Neural progenitor cell (in vitro differentiated cells): ENCODE data around the gene CCDC106. TPM values are rescaled to one million over a fixed set of nuclear protein-coding genes. Genes with fewer than 3 reads are reported as not detected.

Experiments
- DNase-seq: peaks from one replicate; pipeline ENCODE4 v3.0.0-alpha.2; 2016; ENCODE audit warnings: low spot score
- H2AFZ ChIP-seq: fragments of 200-600 bp; sonication (generic); replicated peaks from 2 replicates; pipeline ENCODE4 v1.6.1; 2016; ENCODE audit warnings: antibody characterized with exemption
- H3F3A ChIP-seq: fragments of 200-600 bp; sonication (generic); 2 replicates; pipeline ENCODE4 v1.6.1; 2016; ENCODE audit warnings: antibody characterized with exemption, low read depth
- H3K27ac ChIP-seq: fragments of 200-600 bp; sonication (generic); 2 replicates; pipeline ENCODE4 v1.5.1; 2016; ENCODE audit warnings: mild to moderate bottlenecking
- H3K27me3 ChIP-seq: fragments of 200-600 bp; sonication (generic); 2 replicates; pipeline ENCODE4 v1.6.1; 2016; ENCODE audit warnings: mild to moderate bottlenecking, moderate library complexity
- H3K36me3 ChIP-seq: fragments of 200-600 bp; sonication (generic); 2 replicates; pipeline ENCODE4 v1.5.1; 2016
- H3K4me1 ChIP-seq: fragments of 200-600 bp; sonication (generic); 2 replicates; pipeline ENCODE4 v1.6.1; 2016; ENCODE audit warnings: mixed run types
- H3K4me2 ChIP-seq: fragments of 200-600 bp; sonication (generic); 2 replicates; pipeline ENCODE4 v1.6.1; 2016
- H3K4me3 ChIP-seq: fragments of 200-600 bp; sonication (generic); 2 replicates; pipeline ENCODE4 v1.5.1; 2016
- H3K79me2 ChIP-seq: fragments of 200-600 bp; sonication (generic); 2 replicates; pipeline ENCODE4 v1.6.1; 2016; ENCODE audit warnings: low read depth
- H3K9ac ChIP-seq: fragments of 200-600 bp; sonication (generic); 2 replicates; pipeline ENCODE4 v1.6.1; 2016
- H3K9me3 ChIP-seq: fragments of 200-600 bp; sonication (generic); 2 replicates; pipeline ENCODE4 v1.5.1; 2016; ENCODE audit warnings: low read depth
- H4K20me1 ChIP-seq: fragments of 200-600 bp; sonication (generic); 2 replicates; pipeline ENCODE4 v1.6.1; 2016; ENCODE audit warnings: low read depth
- H3K27ac Mint-ChIP-seq: 3 replicates; pipeline ENCODE4 v1.8.0; 2021; ENCODE audit warnings: mixed read lengths
- H3K27me3 Mint-ChIP-seq: 2 replicates; pipeline ENCODE4 v1.8.0; 2022; ENCODE audit warnings: low read depth, mild to moderate bottlenecking, inconsistent platforms, moderate library complexity, mixed read lengths; ENCODE audit not compliant: insufficient read depth
- H3K36me3 Mint-ChIP-seq: 3 replicates; pipeline ENCODE4 v1.8.0; 2021; ENCODE audit warnings: mixed read lengths
- H3K4me1 Mint-ChIP-seq: 3 replicates; pipeline ENCODE4 v1.8.0; 2021; ENCODE audit warnings: mixed read lengths
- H3K4me3 Mint-ChIP-seq: 3 replicates; pipeline ENCODE4 v1.8.0; 2021; ENCODE audit warnings: mild to moderate bottlenecking, moderate library complexity, mixed read lengths
- H3K9me3 Mint-ChIP-seq: 3 replicates; pipeline ENCODE4 v1.8.0; 2020; ENCODE audit warnings: mixed read lengths
- CTCF ChIP-seq: fragments of 200-600 bp; sonication (generic); IDR thresholded peaks from 2 replicates; pipeline ENCODE4 v1.5.1; 2017; ENCODE audit warnings: antibody characterized with exemption, mild to moderate bottlenecking
- EZH2 ChIP-seq: fragments of 200-600 bp; sonication (generic); IDR thresholded peaks from 2 replicates; pipeline ENCODE4 v1.6.1; 2017; ENCODE audit warnings: antibody characterized with exemption, mild to moderate bottlenecking, moderate library complexity
- EZH2phosphoT487 ChIP-seq: fragments of 200-600 bp; sonication (generic); IDR thresholded peaks from 2 replicates; pipeline ENCODE4 v1.6.1; 2017; ENCODE audit warnings: antibody characterized with exemption
- total RNA-seq: library from RNA; depleted of rRNA; stranded (reverse); fragments of >200 nt; gene quantifications from 2 replicates; pipeline ENCODE4 v1.2.3, GENCODE V29; 2015; ENCODE audit warnings: low replicate concordance

Gene CCDC106
- total RNA-seq, 1 donor from 2014 or later = 7.6 TPM

DNA sequence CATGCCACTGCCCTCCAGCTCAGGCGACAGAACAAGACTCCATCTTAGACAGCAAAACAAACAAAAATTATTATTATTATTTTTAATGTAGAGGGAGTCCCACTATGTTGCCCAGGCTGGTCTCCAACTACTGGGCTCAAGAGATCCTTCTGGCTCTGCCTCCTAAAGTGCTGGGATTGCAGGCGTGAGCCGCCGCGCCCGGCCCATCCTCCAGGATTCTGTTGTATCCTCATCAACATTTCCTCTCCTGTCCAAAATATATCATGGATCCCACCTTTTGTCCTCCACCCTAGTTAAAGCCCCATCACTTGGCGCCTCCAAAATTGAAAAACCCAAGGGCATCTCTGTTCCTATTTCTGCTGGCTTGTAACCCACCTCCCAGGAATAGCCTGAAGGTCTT, 24.9 kb upstream of the CCDC106 start:
- H2AFZ ChIP-seq = no peak overlapping the region
- H4K20me1 ChIP-seq = peaks cover 12% of the 10 kb centered on the region
- Mint-ChIP-seq H3K4me1 (peaks cover 24% of the 10 kb centered on the region), H3K36me3 (peaks cover 9% of the 10 kb centered on the region), H3K4me3 (peak overlapping the region; percentile 50), H3K9me3 (no peaks in the 10 kb centered on the region), H3K27me3 (peaks cover 2% of the 10 kb centered on the region), H3K27ac (no peak overlapping the region)
- TF ChIP-seq EZH2 = no peak
- no peak for TF ChIP-seq EZH2phosphoT487
- TF ChIP-seq CTCF = no peak
- no peaks in the 10 kb centered on the region for H3K36me3 ChIP-seq
- no peak overlapping the region for H3K4me3 ChIP-seq
- H3K4me2 ChIP-seq = no peak overlapping the region
- no peak for DNase-seq
- H3K9me3 ChIP-seq = no peaks in the 10 kb centered on the region
- no peak overlapping the region for H3K27ac ChIP-seq
- H3F3A ChIP-seq = peaks cover 26% of the 10 kb centered on the region
- no peaks in the 10 kb centered on the region for H3K27me3 ChIP-seq
- H3K9ac ChIP-seq = no peak overlapping the region
- peaks cover 5% of the 10 kb centered on the region for H3K4me1 ChIP-seq
- H3K79me2 ChIP-seq = peaks cover 12% of the 10 kb centered on the region

DNA sequence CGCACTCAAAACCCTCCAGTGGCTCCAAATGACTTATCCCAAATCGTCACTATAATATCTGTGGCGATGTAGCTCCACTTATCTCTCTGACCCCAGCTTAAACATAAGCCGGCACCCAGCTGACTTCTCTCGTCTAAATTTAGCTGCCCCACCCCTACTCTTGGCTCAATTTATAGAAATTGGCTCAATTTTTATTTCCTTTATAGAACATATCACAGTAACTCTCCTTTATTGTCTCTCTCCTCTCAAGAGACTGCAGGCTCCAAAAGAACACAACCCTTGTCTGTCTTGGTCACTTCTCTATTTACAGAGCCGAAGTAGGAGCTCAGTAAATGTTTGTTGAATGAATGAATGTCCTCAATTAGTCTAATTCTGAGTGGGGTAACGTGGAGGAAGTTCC, 24.5 kb upstream of the CCDC106 start:
- TF ChIP-seq CTCF = no peak
- no peak for TF ChIP-seq EZH2phosphoT487
- TF ChIP-seq EZH2 = no peak
- peaks cover 12% of the 10 kb centered on the region for H4K20me1 ChIP-seq
- H3K4me3 Mint-ChIP-seq = peak overlapping the region; percentile 90
- no peak overlapping the region for H3K27ac ChIP-seq
- peak overlapping the region; percentile 80 for H3K4me3 ChIP-seq
- no peak overlapping the region for H3K9ac ChIP-seq
- no peaks in the 10 kb centered on the region for H3K9me3 ChIP-seq
- peak overlapping the region; percentile 33 for H3K4me2 ChIP-seq
- H3K9me3 Mint-ChIP-seq = no peaks in the 10 kb centered on the region
- H3F3A ChIP-seq = peaks cover 26% of the 10 kb centered on the region
- peaks cover 5% of the 10 kb centered on the region for H3K4me1 ChIP-seq
- H3K27ac Mint-ChIP-seq = no peak overlapping the region
- no peaks in the 10 kb centered on the region for H3K36me3 ChIP-seq
- no peak for DNase-seq
- peaks cover 2% of the 10 kb centered on the region for H3K27me3 Mint-ChIP-seq
- H3K4me1 Mint-ChIP-seq = peaks cover 23% of the 10 kb centered on the region
- no peaks in the 10 kb centered on the region for H3K27me3 ChIP-seq
- H3K79me2 ChIP-seq = peaks cover 12% of the 10 kb centered on the region
- peaks cover 7% of the 10 kb centered on the region for H3K36me3 Mint-ChIP-seq
- H2AFZ ChIP-seq = no peak overlapping the region

- Mint-ChIP-seq H3K36me3 (peaks cover 7% of the 10 kb centered on the region), H3K27ac (peak within 1 kb of the TSS; percentile 93), H3K27me3 (peaks cover 2% of the 10 kb centered on the region), H3K9me3 (no peaks in the 10 kb centered on the region), H3K4me3 (peak within 1 kb of the TSS; percentile 90), H3K4me1 (peaks cover 20% of the 10 kb centered on the region)
- no peaks in the 10 kb centered on the region for H3K9me3 ChIP-seq
- H4K20me1 ChIP-seq = peaks cover 12% of the 10 kb centered on the region
- TF ChIP-seq CTCF (no peak), EZH2 (no peak), EZH2phosphoT487 (no peak)
- H3K9ac ChIP-seq = peak within 1 kb of the TSS; percentile 84
- peak within 1 kb of the TSS; percentile 96 for H3K27ac ChIP-seq
- peaks cover 5% of the 10 kb centered on the region for H3K4me1 ChIP-seq
- H3K79me2 ChIP-seq = peaks cover 12% of the 10 kb centered on the region
- H3K27me3 ChIP-seq = no peaks in the 10 kb centered on the region
- peak within 1 kb of the TSS; percentile 77 for H3K4me2 ChIP-seq
- peaks cover 25% of the 10 kb centered on the region for H3F3A ChIP-seq
- H3K36me3 ChIP-seq = no peaks in the 10 kb centered on the region
- peak within 1 kb of the TSS; percentile 78 for H2AFZ ChIP-seq
- H3K4me3 ChIP-seq = peak within 1 kb of the TSS; percentile 80
- DNase-seq = peak; percentile 98
Measured at GRCh38 chr19:55624109-55625003, 23.7 kb upstream of the CCDC106 start, which contains the start of gene ZNF784. Gene ZNF784, minus strand, starts transcription at chr19:55624566. Its CDS starts 5 bp downstream, at chr19:55624561.
